Activated naive CD8-positive, alpha-beta T cell treated with anti-CD3 and anti-CD28 coated beads for 36 hours (primary cell): ENCODE results near the gene SLC35G2. TPM values are rescaled to one million over a fixed set of nuclear protein-coding genes. Genes with fewer than 3 reads are reported as not detected.
"Not testable (repeated sequence)": the region's sequence is repeated elsewhere in the genome, so short reads cannot be mapped to it uniquely, and the experiment has no call there.

Experiments used
- DNase-seq: peaks from one replicate; pipeline ENCODE4 v3.0.0; 2021
- H3K27ac Mint-ChIP-seq: one replicate; pipeline ENCODE4 v1.8.0; 2022; ENCODE audit warnings: mild to moderate bottlenecking, moderate library complexity, mixed read lengths
- H3K27me3 Mint-ChIP-seq: one replicate; pipeline ENCODE4 v1.8.0; 2022; ENCODE audit warnings: mild to moderate bottlenecking, mixed read lengths
- H3K36me3 Mint-ChIP-seq: one replicate; pipeline ENCODE4 v1.8.0; 2021; ENCODE audit warnings: mild to moderate bottlenecking, mixed read lengths
- H3K4me1 Mint-ChIP-seq: one replicate; pipeline ENCODE4 v1.8.0; 2021; ENCODE audit warnings: mixed read lengths
- H3K4me3 Mint-ChIP-seq: one replicate; pipeline ENCODE4 v1.8.0; 2022; ENCODE audit warnings: mild to moderate bottlenecking, moderate library complexity, mixed read lengths
- H3K9me3 Mint-ChIP-seq: one replicate; pipeline ENCODE4 v1.8.0; 2022; ENCODE audit warnings: mixed read lengths
- total RNA-seq, 2 experiments: library from RNA; stranded (reverse); gene quantifications; one replicate each; pipeline ENCODE4 v1.2.3, GENCODE V29; 2021

Gene SLC35G2
- total RNA-seq, 2 experiments from 2014 or later: 1.9 to 2.3 TPM

DNA sequence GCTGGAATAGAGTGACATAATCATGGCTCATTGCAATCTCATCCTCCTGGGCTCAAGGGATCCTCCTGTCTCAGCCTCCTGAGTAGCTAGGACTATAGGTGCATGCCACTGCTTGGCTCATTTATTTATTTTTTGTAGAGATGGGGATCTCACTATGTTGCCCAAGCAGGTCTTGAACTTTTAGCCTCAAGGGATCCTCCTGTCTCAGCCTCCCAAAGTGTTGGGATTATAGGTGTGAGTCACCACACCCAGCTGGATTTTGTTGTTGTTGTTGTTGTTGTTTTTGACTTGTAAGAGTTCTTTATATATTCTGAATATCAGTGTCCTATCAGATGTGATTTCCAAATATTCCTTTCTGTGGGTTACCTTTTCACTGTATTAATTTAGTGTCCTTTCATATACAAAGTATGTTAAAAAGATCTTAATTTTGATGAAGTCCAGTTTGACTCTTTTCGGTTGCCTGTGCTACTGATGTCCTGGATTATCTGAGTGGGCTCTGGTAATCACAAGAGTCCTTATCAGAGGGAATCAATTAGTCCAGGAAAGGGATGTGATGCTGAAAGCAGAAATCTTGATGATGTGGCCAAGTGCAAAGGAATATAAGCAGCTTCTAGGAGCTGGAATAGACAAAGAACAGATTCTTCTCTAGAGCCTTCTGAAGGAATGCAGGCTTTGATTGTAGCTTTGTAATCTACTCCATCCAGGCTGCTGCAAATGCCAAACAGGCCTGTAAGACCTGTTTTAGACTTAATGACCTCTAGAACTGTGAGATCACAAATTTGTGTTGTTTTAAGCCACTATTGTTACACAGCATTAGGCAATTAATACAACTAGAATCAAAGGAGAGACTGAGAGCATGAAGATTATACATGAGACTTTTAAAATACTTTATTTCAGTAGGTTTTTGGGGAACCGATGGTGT, 73.3 kb downstream of the SLC35G2 start:
- Mint-ChIP-seq H3K27ac (no peak overlapping the region), H3K27me3 (no peaks in the 10 kb centered on the region), H3K4me3 (no peak overlapping the region), H3K9me3 (peaks cover 9% of the 10 kb centered on the region), H3K36me3 (peaks cover 61% of the 10 kb centered on the region), H3K4me1 (peaks cover 42% of the 10 kb centered on the region)
- no peak for DNase-seq

GRCh38 chr3:136893848-136894443, 75.0 kb downstream of the SLC35G2 start:
- peaks cover 41% of the 10 kb centered on the region for H3K4me1 Mint-ChIP-seq
- no peak for DNase-seq
- H3K36me3 Mint-ChIP-seq: peaks cover 58% of the 10 kb centered on the region
- no peak overlapping the region for H3K27ac Mint-ChIP-seq
- H3K27me3 Mint-ChIP-seq: no peaks in the 10 kb centered on the region
- H3K9me3 Mint-ChIP-seq: peaks cover 9% of the 10 kb centered on the region
- no peak overlapping the region for H3K4me3 Mint-ChIP-seq

DNA sequence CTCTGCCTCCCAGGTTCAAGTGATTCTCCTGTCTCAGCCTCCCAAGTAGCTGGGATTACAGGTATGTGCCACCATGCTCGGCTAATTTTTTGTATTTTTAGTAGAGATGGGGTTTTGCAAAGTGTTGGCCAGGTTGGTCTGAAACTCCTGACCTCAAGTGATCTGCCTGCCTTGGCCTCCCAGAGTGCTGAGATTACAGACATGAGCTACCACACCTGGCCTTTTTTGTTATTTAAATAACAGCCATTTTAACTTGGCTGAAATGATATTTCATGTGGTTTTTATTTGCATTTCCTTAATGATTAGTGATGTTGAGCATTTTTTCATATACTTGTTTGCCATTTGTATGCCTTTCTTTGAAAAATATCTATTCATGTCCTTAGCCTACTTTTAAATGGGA, 78.2 kb downstream of the SLC35G2 start:
- peaks cover 62% of the 10 kb centered on the region for H3K36me3 Mint-ChIP-seq
- H3K9me3 Mint-ChIP-seq: peaks cover 20% of the 10 kb centered on the region
- peak overlapping the region; percentile 13 for H3K27ac Mint-ChIP-seq
- H3K27me3 Mint-ChIP-seq, DNase-seq, H3K4me3 Mint-ChIP-seq: not testable (repeated sequence)
- peaks cover 59% of the 10 kb centered on the region for H3K4me1 Mint-ChIP-seq

DNA sequence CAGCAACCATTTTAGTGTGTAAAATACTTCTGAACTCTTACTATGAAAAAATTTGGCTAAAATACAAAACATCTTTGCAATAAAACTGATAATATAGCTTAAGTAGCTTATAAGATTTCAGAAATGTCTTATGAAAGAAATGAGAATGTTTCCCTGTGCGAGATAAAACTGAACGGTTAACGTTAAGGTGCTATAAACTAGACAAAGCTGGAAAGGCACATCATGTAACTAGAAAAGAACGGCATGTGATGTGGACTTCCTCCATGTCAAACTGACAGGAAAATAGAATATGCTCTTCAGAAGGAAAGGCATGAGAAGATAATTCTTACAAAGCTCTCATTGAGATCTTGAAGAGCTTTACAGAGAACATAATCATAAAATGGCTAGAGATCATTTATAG, 79.6 kb downstream of the SLC35G2 start:
- H3K36me3 Mint-ChIP-seq: peaks cover 66% of the 10 kb centered on the region
- peak overlapping the region; percentile 31 for H3K27ac Mint-ChIP-seq
- peaks cover 56% of the 10 kb centered on the region for H3K4me1 Mint-ChIP-seq
- H3K4me3 Mint-ChIP-seq: no peak overlapping the region
- no peak for DNase-seq
- no peaks in the 10 kb centered on the region for H3K27me3 Mint-ChIP-seq
- H3K9me3 Mint-ChIP-seq: peaks cover 28% of the 10 kb centered on the region

DNA sequence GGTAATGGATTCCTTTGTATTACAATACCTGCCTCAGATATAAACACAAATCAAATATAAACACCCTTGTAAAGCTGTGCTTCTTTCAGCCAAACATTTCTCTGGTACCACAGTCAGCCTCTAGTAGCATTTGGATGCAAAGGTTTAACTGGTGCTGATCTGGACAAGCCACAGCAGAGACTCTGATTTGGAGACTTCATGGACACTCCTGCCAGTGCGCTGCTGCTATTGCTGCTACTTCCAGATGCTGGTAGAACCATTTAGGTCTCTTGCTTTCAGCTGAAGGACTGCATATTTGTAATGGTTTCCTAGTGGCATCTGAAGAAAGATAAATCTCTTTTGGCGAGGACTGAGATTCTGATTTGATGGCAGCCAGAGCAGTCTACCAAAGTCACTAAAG, 80.0 kb downstream of the SLC35G2 start:
- H3K9me3 Mint-ChIP-seq: peaks cover 31% of the 10 kb centered on the region
- H3K36me3 Mint-ChIP-seq: peaks cover 66% of the 10 kb centered on the region
- peak overlapping the region; percentile 31 for H3K27ac Mint-ChIP-seq
- H3K4me3 Mint-ChIP-seq: no peak overlapping the region
- peaks cover 52% of the 10 kb centered on the region for H3K4me1 Mint-ChIP-seq
- DNase-seq: no peak
- H3K27me3 Mint-ChIP-seq: no peaks in the 10 kb centered on the region

- Mint-ChIP-seq H3K4me1 (peaks cover 48% of the 10 kb centered on the region), H3K27me3 (no peaks in the 10 kb centered on the region), H3K4me3 (no peak overlapping the region), H3K9me3 (peaks cover 33% of the 10 kb centered on the region), H3K36me3 (peaks cover 68% of the 10 kb centered on the region), H3K27ac (peak overlapping the region; percentile 10)
- no peak for DNase-seq
Measured at GRCh38 chr3:136899622-136900158, 80.8 kb downstream of the SLC35G2 start.

GRCh38 chr3:136900694-136901093, 81.8 kb downstream of the SLC35G2 start:
- H3K27ac Mint-ChIP-seq, DNase-seq, H3K27me3 Mint-ChIP-seq, H3K4me3 Mint-ChIP-seq: not testable (repeated sequence)
- Mint-ChIP-seq H3K4me1 (peaks cover 48% of the 10 kb centered on the region), H3K36me3 (peaks cover 78% of the 10 kb centered on the region), H3K9me3 (peaks cover 33% of the 10 kb centered on the region)

GRCh38 chr3:136901391-136901790, 82.5 kb downstream of the SLC35G2 start:
- Mint-ChIP-seq H3K4me1 (peaks cover 49% of the 10 kb centered on the region), H3K4me3 (no peak overlapping the region), H3K27ac (peak overlapping the region; percentile 50), H3K9me3 (peaks cover 33% of the 10 kb centered on the region), H3K36me3 (peaks cover 76% of the 10 kb centered on the region), H3K27me3 (no peaks in the 10 kb centered on the region)
- DNase-seq: no peak

- H3K27ac Mint-ChIP-seq, H3K27me3 Mint-ChIP-seq, DNase-seq, H3K4me3 Mint-ChIP-seq: not testable (repeated sequence)
- peaks cover 79% of the 10 kb centered on the region for H3K36me3 Mint-ChIP-seq
- H3K9me3 Mint-ChIP-seq: peaks cover 33% of the 10 kb centered on the region
- peaks cover 50% of the 10 kb centered on the region for H3K4me1 Mint-ChIP-seq
Measured at GRCh38 chr3:136902530-136902929, 83.6 kb downstream of the SLC35G2 start.

GRCh38 chr3:136903899-136904298, 85.0 kb downstream of the SLC35G2 start:
- Mint-ChIP-seq H3K27ac (no peak overlapping the region), H3K9me3 (peaks cover 33% of the 10 kb centered on the region), H3K4me1 (peaks cover 52% of the 10 kb centered on the region), H3K27me3 (no peaks in the 10 kb centered on the region), H3K36me3 (peaks cover 77% of the 10 kb centered on the region), H3K4me3 (no peak overlapping the region)
- no peak for DNase-seq

DNA sequence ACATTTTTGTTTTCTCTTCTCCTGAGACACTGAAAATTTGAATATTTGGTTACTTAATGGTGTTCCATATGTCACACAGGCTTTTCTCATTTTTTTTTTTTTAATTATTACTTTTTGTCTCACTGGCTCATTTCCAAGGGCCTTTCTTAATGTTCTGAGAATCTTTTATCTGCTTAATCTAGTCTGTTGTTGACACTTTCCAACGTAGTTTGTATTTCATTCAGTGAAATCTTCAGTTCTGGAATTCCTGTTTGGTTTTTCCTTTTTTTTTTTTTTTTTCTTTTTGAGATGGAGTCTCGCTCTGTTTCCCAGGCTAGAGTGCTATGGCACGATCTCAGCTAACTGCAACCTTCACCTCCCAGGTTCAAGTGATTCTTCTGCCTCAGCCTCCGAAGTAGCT, 85.8 kb downstream of the SLC35G2 start:
- Mint-ChIP-seq H3K4me1 (peaks cover 52% of the 10 kb centered on the region), H3K9me3 (peaks cover 29% of the 10 kb centered on the region), H3K36me3 (peaks cover 68% of the 10 kb centered on the region), H3K27ac (no peak overlapping the region), H3K27me3 (no peaks in the 10 kb centered on the region), H3K4me3 (no peak overlapping the region)
- DNase-seq: no peak

Other genes with a start within 250 kb of the SLC35G2 start
- gene STAG1, start 66.7 kb upstream of the SLC35G2 start, total RNA-seq: 10 to 100 TPM; 42.9 to 44.6 TPM
- gene NCK1, start 43.1 kb downstream of the SLC35G2 start, total RNA-seq: 10 to 100 TPM; 25.5 to 27.7 TPM
- gene IL20RB, start 138.9 kb downstream of the SLC35G2 start, total RNA-seq: 1 to 10 TPM; 1.1 to 2.0 TPM